Renal cortex interstitium (tissue), 11 donors: ENCODE measurements around the gene PLEKHA4. TPM values are rescaled to one million over a fixed set of nuclear protein-coding genes. Genes with fewer than 3 reads are reported as not detected.

Experiments
- DNase-seq, 11 donors: peaks; one replicate each; pipeline ENCODE4 v3.0.0-alpha.2; 2013; ENCODE audit warnings: low read depth in 9 of 11, low spot score in 4 of 11; ENCODE audit errors: extremely low read depth in 1 of 11
- polyA plus RNA-seq, 3 donors: library from polyadenylated mRNA; unstranded; fragments of 120-200 nt; gene quantifications; one replicate each; pipeline ENCODE4 v1.2.1, GENCODE V29; 2013; ENCODE audit not compliant: insufficient read length in 3 of 3

PLEKHA4 gene
- polyA plus RNA-seq, 3 donors = 20.6 to 29.6 (median 27.9) TPM

DNA sequence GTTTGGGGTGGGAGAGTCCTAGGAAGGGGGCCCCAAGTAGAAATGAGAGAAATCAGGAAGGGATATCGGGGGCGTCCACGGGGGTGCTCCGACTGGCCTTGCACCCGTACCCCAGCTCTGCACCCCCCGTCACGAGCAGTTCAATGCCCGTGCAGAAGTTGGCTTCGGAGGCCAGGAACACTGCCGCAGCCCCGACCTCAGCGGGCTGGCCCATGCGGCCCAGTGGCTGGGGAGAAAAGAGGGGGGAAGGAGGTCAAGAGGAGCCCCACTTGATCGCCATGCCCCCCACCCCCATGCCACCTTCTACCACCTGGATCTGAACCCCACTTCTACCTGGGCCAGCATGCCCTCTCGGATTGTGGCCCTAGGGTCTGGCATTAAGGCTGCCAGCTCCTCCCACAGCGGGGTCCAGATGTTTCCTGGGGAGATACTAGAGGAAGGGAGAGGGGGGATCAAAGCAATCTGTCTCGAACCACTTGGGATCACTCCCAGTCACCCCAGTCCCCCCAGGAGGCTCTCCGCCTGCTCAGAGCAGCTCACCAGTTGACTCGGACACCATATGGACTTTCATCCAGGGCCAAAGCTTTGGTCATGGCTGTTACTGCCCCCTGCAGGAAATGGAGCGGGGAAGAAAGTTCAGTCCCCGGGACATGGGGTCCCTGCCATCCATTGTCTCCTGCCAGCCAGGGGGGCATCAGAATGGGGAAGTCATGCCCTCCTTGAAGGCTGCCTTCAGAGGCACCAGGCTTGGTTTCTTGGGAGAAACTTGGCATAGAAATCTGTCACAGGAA lies 55.1 kb downstream of the PLEKHA4 start:
- DNase-seq = no peak

DNA sequence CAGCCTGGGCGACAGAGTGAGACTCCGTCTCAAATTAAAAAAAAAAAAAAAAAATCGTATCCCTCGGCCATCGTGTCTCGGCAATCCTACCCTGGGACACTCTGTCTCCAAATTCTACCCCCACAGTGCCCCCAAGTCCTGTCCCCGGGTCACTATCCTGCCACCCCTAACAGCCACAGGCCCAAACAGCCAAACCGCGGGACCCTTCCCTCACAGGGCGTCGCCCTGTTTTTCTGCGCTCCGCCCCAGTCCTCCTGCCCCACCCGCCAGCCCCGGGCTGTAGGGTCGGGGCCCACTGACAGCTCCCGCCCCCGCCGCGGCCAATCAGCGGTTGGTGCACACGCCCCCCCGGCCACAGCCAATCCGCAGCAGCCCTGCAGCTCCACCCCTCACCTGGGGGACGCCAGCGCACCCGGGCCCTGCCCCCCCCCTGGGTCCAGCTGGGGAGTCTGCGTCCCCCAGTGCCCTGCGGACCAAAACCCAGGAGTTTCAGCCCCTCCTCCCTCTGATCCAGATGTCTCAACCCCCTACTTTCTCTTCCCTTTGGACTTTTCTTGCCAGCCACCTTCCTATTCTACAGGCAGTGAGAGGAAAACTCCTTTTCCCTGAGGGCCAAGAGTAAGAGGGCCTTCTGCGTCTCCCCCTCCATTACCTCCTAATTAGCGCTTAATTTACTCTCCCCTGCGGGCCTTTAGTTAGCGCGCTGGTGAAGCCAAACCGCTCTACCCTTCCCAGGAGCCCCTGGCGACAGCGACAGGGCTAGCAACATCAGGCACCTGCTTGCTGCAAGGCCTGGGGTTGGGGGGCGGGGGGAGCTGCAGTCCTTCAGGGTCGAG lies 56.1 kb downstream of the PLEKHA4 start:
- DNase-seq = peak in 7 of 11 donors; percentile 54 to 75 (median 63)

- DNase-seq = no peak
Measured at GRCh38 chr19:48810151-48810550, 58.3 kb downstream of the PLEKHA4 start.

DNA sequence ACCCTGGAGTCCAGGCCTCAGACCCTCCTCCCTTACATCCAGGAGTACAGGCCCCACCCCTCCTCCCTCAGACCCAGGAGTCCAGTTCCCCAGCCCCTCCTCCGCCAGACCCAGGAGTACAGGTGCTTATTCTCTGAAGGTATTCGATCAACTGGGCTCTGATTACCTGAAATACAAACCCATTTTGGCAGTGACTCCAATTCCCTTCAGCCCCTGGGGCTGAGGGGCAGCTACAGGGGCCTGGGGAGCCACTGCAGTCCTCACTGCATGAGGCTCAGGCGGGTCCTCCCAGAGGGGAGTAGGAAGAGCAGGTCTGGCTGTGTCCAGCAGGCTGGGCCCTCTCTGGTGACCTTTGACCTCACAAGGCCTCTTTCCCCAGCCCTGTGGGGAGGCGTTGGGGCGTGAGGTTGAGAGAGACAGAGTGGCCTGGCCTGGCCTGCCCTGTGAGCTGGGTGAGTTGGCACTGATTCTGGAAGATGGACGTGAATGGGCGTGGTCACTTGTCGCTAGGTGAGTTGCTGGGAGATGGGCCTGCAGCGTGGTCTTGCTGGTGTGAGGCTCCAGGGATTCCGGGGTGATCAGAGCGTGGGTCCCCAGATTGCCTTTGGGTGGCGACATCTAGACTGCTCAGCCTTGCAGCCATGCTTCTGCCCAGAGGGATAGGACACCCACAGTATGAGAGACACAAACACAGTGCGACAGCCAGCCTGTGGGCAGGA lies 60.7 kb downstream of the PLEKHA4 start:
- no peak for DNase-seq

GRCh38 chr19:48806818-48807589 lies 61.4 kb downstream of the PLEKHA4 start:
- no peak for DNase-seq

- DNase-seq = peak in 2 of 11 donors; percentile 52
Measured at GRCh38 chr19:48806518-48806817, 61.9 kb downstream of the PLEKHA4 start.

DNA sequence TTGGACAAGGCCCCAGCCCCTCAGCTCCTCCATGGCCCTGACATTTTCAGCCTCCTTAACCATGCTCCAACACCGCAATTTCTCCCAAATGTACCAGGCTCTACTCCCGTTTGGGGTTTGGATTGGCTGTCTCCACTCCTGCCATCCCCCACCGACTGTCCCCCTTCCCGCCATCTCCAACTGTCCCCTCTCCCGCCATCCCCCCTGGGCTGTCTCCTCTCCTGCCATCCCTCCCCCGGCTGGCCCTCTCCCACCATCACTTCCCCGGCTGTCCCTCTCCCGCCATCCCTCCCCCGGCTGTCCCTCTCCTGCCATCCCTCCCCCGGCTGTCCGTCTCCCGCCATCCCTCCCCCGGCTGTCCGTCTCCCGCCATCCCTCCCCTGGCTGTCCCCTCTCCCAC lies 63.0 kb downstream of the PLEKHA4 start:
- no peak for DNase-seq

GRCh38 chr19:48804496-48804895 lies 63.9 kb downstream of the PLEKHA4 start:
- no peak for DNase-seq

DNA sequence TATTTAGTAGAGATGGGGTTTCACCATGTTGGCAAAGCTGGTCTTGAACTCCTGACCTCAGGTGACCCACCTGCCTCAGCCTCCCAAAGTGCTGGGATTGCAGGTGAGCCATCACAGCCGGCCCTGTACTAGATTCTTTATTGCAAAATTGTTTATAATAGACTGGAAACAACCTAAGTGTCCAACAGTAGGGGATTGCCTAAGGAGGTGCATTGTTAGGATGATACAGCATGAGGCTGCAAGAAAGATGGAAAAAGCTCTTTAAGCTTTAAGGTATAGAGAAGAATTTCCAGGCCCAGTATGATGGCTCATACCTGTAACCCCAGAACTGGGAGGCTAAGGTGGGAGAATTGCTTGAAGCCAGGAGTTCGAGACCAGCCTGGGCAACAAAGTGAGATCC lies 65.8 kb downstream of the PLEKHA4 start:
- DNase-seq = no peak

DNA sequence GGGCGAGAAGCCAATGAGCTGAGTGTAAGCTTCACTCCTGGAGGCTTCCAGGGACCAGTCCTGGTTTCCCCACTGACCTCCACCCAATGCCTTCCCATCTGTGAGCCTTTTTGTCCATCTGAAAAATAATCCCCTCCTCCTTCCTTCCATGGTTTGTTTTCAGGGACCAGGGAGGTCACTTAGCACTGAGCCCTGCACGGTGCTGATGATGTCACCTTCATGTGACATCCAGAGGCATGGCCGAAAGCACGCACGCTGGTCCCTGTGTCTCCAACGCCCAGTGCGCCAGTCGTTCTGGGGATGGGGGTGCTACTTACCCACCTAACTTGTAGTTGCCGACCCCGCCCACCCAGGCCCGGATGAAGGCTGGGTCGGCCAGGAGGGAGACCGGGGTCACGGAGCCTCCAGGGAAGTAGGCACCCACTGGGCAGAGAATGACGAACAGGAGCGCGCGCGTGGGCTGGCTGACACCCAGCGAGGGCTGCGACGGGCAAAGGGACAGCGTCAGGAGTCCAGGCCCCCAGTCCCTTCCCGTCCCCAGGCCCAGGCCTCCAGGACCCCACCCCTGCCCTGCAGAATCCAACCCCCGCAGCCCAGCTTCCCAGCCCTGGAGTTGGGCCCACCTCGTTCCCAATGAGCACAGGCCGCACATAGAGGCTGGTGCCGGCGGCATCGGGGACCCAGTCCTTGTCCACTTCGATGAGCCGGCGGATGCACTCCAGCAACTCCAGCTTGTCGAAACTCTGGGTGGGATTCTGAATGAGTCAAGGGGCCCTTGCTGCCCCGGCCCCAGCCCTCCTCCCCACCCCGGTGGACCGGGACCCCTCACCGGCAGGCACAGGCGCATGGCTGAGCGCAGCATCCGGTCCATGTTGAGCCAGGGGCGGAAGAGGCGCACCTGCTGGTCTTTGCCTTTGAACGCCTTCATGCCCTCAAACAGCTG lies 68.8 kb downstream of the PLEKHA4 start:
- no peak for DNase-seq

GRCh38 chr19:48798937-48799336 lies 69.5 kb downstream of the PLEKHA4 start:
- DNase-seq = no peak

GRCh38 chr19:48797103-48797502 lies 71.3 kb downstream of the PLEKHA4 start:
- DNase-seq = no peak

DNA sequence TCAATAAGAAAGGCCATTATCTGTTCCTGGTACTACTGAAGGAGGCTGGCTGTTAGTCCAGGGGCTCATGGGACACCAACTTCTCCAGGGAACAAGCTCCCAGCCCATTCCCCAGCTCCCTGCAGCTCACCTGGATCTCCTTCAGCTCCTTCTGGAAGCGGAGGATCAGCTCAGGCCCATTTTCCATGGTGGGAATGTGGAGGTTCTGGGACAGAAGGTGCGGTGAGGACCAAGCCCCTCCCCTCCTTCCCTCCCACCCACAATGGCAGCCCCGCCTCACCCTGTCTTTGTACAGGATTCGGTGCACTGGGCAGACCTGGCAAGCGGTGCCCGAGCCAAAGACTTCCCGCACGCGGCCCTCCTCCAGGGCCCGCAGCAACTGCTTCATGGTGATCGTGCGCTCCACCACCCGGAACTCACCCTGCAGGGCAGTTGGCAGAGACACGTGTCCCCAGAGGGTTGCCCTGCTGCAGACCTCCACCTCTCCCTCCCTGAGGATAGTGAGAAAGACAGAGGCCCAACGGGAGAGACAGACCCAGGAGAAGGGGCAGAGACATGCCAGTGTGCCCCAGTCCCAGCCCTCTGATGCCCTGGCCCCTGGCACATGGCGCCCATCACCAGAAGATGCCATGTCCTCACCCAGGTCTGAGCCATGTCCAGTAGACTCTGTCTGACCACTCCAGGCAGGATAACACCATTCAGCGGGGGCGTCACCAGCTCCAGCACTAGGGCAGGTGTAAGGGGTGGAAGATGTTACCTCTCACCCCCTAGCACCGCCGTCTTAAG lies 71.9 kb downstream of the PLEKHA4 start:
- no peak for DNase-seq

DNA sequence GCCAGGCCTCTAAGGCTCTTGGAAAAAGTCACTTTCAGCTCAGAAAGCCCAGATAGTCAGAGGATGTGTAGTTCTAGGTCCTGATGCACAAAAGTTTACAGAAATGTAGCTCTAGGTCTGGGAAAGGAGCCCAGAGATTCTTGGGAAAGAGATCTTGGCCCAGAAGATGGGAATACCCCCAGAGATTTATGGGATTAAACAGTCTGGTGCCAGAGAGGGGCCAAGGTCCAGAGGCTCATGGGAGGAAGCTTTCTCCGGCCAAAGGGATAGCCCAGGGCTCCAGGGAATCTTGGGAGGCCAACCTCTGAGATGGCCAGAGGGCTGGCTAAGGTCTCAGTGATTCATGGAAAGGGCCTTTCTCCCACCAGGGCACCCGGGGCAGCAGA lies 72.7 kb downstream of the PLEKHA4 start:
- no peak for DNase-seq

DNA sequence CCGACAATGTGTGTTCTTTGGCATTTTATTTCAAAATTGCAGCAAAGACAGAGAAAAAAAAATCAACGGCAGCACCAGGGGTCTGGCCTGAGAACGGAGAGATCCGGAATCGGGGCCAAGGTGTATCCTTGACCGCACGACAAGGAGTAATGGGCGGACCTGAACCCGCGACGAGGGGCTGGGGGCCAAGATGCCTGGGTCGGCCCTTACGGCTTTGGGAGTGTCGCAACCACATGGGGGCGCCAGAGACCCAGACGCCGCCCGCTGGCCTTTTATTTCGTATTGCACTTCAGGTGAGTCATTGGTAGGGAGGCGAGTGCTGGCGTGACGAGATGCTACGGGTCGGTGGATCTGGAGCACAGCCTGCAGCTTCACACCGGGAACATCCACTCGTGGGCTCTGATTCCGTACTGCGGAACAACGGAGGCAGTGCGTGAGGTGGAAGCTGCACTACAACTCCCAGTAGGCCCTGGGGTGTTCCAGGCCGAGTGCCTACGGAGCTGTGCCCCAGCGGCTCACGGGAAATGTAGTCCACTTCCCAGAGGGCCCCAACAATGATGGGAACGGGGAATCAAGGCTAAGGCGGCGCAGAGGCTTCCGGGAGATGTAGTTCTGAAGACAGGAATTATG lies 73.2 kb downstream of the PLEKHA4 start:
- peak; percentile 85 to 94 (median 91) for DNase-seq

DNA sequence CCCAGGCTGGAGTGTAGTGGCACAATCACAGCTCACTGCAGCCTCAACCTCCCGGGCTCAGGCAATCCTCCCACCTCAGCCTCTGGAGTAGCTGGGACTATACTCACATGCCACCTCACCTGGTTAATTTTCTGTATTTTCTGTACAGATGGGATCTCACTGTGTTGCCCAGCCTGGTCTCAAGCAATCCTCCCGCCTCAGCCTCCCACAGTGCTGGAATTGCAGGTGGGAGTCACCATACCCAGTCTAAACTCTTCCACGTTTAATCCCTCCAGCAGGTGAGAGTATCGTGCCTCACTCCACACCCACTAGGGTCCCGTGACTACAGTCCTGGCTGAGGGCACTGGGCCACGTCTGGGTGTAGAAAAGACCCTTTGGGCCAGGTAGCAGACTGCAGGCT lies 74.1 kb downstream of the PLEKHA4 start:
- no peak for DNase-seq

GRCh38 chr19:48793271-48793670 lies 75.1 kb downstream of the PLEKHA4 start:
- no peak for DNase-seq
